GM18511 (cell line): ENCODE data around the gene PAGE2.
"Not testable (repeated sequence)": the region's sequence is repeated elsewhere in the genome, so short reads cannot be mapped to it uniquely, and the experiment has no call there.

Experiments
- ATAC-seq: cut with Tn5 transposase; IDR thresholded peaks from one replicate; pipeline ENCODE4 v1.9.1; 2021; ENCODE audit warnings: mild to moderate bottlenecking, moderate library complexity; ENCODE audit not compliant: unreplicated experiment

Gene PAGE2

DNA sequence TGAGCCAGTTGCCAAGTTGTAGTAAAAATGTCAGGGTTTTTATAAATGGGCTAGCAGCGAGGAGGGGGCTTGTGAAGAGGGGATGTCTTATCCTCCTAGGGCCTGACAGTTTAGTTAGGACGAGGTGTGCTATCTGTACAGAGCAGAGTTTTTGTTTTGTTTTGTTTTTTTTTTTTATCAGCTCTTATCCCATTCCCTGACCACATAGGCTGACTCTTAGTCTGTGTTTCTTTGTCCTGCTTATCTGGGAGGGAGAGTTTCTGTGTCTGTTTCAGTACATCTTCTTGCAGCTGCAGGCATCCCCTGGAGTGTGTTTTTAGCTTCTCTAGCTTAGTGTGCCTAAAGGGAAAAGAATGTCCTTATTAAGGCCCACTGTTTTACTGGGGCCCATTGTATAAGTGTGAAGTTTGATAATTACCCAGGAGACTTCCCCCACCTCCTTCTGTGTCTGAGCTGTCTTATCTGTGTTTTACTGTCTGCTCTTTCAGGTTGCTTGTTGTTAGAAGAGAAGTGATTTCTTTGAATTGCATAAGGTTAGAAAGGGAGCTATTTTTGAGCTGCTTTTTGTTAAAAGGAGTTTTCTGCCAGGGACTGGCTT is 32.0 kb downstream of the PAGE2 start:
- ATAC-seq: no peak

DNA sequence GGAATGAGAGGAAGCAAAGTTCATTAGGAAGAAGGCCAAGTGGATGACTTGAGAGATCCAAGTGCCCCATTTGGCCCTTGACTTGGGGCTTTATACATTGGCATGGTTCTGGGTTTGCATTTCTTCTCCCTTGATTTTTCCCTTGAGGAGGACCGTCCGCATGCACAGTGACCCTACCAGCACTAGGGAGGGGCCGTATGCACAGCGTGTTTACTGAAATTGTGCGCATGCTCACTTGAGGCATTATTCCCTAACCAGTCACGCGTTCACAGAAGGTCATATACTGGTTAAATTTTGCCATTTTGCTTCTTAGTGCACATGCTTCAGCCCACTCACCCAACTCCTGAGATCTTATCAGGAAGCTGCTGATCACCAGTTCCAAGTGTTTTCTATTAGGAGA is 35.1 kb downstream of the PAGE2 start:
- ATAC-seq: no peak

- ATAC-seq: no peak
Measured at GRCh38 chrX:55127692-55128091, 38.9 kb downstream of the PAGE2 start.

DNA sequence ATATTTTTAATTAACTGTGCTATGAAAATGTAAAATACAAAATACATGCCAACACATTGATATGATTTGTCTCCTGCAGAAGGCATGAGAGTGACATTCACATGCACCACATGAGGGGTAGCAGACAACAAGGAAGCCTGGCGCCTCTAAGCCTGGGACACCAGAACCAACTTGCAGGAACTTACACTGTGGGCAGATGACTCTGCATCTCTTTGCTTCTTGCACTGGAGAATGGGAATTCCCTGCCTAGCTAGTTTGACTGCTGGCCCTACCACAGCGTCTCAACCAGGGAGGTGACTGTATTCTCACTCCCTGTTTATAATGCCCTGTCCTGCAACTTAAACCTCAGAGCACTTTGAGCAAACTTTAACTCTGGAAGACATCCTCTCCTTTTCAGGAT is 40.5 kb downstream of the PAGE2 start:
- ATAC-seq: no peak

- ATAC-seq: no peak
Measured at GRCh38 chrX:55130481-55130880, 41.7 kb downstream of the PAGE2 start.

- no peak for ATAC-seq
Measured at GRCh38 chrX:55132416-55132815, 43.6 kb downstream of the PAGE2 start.

- no peak for ATAC-seq
Measured at GRCh38 chrX:55135171-55135570, 46.4 kb downstream of the PAGE2 start.

DNA sequence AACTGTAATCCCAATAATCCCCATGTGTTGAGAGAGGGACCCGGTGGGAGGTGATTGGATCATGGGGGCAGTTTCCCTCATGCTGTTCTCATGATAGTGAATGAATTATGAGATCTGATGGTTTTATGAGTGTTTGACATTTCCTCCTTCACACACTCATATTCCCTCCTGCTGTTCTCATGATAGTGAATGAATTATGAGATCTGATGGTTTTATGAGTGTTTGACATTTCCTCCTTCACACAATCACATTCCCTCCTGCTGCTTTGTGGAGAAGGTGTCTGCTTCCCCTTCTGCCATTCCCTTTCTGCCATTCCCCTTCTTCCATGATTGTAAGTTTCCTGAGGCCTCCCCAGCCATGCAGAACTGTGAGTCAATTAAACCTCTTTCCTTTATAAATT is 52.0 kb downstream of the PAGE2 start:
- not testable (repeated sequence) for ATAC-seq
